Adrenal gland (tissue), 5 donors: ENCODE data around the gene STAT3.

Experiments used
- POLR2A ChIP-seq, 2 donors: fragments of 450-650 bp; IDR thresholded peaks; one replicate each; pipeline ENCODE4 v1.6.1; 2017; ENCODE audit warnings: antibody characterized with exemption in 2 of 2, mild to moderate bottlenecking in 2 of 2, moderate library complexity in 1 of 2
- TF ChIP-seq, protein P1 (sequence below), 6 experiments: fragments of 450-650 bp in 4 of 6; fragments of 200-600 bp in 2 of 6; sonication (generic) in 1 of 6; IDR thresholded peaks; 1 replicate in 5 of 6; 2 replicates in 1 of 6; pipeline versions ENCODE4 v1.5.1 to v1.8.0; 2016 to 2021; ENCODE audit warnings: antibody characterized with exemption in 6 of 6, mild to moderate bottlenecking in 2 of 6, moderate library complexity in 1 of 6
- donor health status: DM: no; HTN: no; CAD: no.

DNA sequence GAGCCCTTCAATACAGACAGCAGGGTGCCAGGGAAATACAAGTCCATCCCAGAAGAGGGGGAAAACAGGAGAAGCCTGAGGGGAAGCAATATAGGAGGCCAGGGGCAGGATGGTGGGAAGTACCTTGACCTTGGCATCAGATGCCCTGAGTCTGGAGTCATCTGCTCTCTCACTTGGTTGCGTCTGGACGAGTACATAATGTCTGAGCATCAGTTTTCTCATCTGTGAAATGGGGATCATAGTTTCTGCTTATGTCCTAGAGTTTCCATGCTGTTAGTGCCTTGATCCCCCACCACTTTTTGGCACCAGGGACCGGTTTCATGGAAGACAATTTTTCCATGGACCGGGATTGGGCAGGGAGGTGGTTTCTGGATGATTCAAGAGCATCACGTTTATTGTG, 97.7 kb downstream of the STAT3 start:
- TF ChIP-seq POLR2A (IDR thresholded peaks at IDR 0.05), result no peak
- TF ChIP-seq, protein P1, sequence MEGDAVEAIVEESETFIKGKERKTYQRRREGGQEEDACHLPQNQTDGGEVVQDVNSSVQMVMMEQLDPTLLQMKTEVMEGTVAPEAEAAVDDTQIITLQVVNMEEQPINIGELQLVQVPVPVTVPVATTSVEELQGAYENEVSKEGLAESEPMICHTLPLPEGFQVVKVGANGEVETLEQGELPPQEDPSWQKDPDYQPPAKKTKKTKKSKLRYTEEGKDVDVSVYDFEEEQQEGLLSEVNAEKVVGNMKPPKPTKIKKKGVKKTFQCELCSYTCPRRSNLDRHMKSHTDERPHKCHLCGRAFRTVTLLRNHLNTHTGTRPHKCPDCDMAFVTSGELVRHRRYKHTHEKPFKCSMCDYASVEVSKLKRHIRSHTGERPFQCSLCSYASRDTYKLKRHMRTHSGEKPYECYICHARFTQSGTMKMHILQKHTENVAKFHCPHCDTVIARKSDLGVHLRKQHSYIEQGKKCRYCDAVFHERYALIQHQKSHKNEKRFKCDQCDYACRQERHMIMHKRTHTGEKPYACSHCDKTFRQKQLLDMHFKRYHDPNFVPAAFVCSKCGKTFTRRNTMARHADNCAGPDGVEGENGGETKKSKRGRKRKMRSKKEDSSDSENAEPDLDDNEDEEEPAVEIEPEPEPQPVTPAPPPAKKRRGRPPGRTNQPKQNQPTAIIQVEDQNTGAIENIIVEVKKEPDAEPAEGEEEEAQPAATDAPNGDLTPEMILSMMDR (IDR thresholded peaks at IDR 0.05), result no peak
